ENCODE data around the gene CD28. TPM values are rescaled to one million over a fixed set of nuclear protein-coding genes. Genes with fewer than 3 reads are reported as not detected.
"Not testable (repeated sequence)": the region's sequence is repeated elsewhere in the genome, so short reads cannot be mapped to it uniquely, and the experiment has no call there.

CD28 gene
- polyA plus RNA-seq, 1 donor from 2014 or later, result not detected

DNA sequence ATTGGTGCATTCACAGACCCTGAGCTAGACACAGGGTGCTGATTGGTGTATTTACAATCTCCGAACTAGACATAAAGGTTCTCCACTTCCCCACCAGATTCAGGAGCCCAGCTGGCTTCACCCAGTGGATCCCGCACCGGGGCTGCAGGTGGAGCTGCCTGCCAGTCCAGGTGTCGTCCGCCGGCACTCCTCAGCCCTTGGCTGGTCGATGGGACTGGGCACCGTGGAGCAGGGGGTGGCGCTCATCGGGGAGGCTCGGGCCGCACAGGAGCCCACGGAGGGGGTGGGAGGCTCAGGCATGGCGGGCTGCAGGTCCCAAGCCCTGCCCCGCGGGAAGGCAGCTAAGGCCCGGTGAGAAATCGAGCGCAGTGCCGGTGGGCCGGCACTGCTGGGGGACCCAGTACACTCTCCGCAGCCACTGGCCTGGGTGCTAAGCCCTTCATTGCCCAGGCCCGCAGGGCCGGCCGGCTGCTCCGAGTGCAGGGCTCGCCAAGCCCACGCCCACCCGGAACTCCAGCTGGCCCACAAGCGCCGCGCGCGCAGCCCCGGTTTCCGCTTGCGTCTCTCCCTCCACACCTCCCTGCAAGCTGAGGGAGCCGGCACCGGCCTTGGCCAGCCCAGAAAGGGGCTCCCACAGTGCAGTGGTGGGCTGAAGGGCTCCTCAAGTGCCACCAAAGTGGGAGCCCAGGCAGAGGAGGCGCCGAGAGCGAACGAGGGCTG lies 79.1 kb downstream of the CD28 start:
- not testable (repeated sequence) for H3K79me2 ChIP-seq (replicated peaks; ENCODE audit: insufficient read depth, low read length); H3F3A ChIP-seq (ENCODE audit: insufficient read depth, low read length, poor library complexity, severe bottlenecking); H4K20me1 ChIP-seq (ENCODE audit: insufficient read depth); H3K9ac ChIP-seq (ENCODE audit: low read length); H3K9me3 ChIP-seq (ENCODE audit: low read length); H3K27me3 ChIP-seq (ENCODE audit: insufficient read depth, low read depth, low read length); H3K4me2 ChIP-seq (ENCODE audit: low read length); H3K36me3 ChIP-seq (ENCODE audit: insufficient read depth, low read length); H3K9me2 ChIP-seq (ENCODE audit: insufficient read depth, low read length); H3K27ac ChIP-seq (ENCODE audit: low read length); H2AFZ ChIP-seq (ENCODE audit: low read depth, low read length); H3K4me3 ChIP-seq (ENCODE audit: low read length)

DNA sequence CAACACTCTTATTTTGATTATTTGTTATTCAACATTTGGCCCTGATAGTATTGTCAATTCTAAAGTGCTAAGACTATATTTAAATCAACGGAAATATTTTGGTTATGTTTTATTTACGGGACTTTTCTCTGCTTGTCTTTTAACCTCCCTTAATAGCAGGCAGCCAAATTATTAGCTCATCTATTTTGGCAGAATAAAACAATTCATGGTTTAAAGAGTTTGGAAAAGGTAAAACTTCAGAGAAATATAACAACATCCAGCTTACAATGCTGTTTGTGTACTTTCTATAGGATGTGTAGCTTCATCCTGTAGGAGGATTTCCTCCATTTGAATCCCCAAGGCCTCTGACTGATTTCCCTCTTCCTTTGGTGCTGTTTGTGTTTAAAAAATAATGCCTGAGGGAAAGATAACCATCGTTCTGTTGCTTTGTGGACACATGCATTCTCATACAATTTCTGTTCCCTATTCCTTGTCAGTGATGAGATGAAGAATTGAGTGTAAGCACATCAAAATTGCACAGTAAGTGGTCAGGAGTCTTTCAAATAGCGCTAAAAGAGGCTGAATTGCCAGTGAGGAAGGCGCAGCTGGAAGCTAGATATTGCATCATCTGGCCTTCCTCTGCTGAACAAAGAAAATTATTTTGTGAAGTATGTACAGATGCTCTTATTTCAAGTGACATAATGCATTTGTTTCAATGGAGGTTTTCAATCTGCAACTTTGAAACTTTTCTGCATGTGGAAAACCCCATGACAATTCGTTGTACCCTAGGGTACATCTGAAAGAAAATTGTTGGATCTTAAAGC lies 80.3 kb downstream of the CD28 start:
- no peaks in the 10 kb centered on the region for H3F3A ChIP-seq (ENCODE audit: insufficient read depth, low read length, poor library complexity, severe bottlenecking)
- H3K27me3 ChIP-seq (ENCODE audit: insufficient read depth, low read depth, low read length), result no peaks in the 10 kb centered on the region
- H3K4me3 ChIP-seq (ENCODE audit: low read length), result no peak overlapping the region
- H3K4me2 ChIP-seq (ENCODE audit: low read length), result no peak overlapping the region
- no peaks in the 10 kb centered on the region for H3K36me3 ChIP-seq (ENCODE audit: insufficient read depth, low read length)
- peak overlapping the region; percentile 33 for H3K27ac ChIP-seq (ENCODE audit: low read length)
- H3K79me2 ChIP-seq (replicated peaks; ENCODE audit: insufficient read depth, low read length), result no peaks in the 10 kb centered on the region
- H3K9ac ChIP-seq (ENCODE audit: low read length), result no peak overlapping the region
- H3K9me3 ChIP-seq (ENCODE audit: low read length), result no peaks in the 10 kb centered on the region
- no peaks in the 10 kb centered on the region for H3K9me2 ChIP-seq (ENCODE audit: insufficient read depth, low read length)
- H2AFZ ChIP-seq (ENCODE audit: low read depth, low read length), result no peak overlapping the region
- TF ChIP-seq, protein P1, sequence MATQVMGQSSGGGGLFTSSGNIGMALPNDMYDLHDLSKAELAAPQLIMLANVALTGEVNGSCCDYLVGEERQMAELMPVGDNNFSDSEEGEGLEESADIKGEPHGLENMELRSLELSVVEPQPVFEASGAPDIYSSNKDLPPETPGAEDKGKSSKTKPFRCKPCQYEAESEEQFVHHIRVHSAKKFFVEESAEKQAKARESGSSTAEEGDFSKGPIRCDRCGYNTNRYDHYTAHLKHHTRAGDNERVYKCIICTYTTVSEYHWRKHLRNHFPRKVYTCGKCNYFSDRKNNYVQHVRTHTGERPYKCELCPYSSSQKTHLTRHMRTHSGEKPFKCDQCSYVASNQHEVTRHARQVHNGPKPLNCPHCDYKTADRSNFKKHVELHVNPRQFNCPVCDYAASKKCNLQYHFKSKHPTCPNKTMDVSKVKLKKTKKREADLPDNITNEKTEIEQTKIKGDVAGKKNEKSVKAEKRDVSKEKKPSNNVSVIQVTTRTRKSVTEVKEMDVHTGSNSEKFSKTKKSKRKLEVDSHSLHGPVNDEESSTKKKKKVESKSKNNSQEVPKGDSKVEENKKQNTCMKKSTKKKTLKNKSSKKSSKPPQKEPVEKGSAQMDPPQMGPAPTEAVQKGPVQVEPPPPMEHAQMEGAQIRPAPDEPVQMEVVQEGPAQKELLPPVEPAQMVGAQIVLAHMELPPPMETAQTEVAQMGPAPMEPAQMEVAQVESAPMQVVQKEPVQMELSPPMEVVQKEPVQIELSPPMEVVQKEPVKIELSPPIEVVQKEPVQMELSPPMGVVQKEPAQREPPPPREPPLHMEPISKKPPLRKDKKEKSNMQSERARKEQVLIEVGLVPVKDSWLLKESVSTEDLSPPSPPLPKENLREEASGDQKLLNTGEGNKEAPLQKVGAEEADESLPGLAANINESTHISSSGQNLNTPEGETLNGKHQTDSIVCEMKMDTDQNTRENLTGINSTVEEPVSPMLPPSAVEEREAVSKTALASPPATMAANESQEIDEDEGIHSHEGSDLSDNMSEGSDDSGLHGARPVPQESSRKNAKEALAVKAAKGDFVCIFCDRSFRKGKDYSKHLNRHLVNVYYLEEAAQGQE (IDR thresholded peaks at IDR 0.05; ENCODE audit: borderline replicate concordance), result peak; percentile 12
- TF ChIP-seq, protein P2, sequence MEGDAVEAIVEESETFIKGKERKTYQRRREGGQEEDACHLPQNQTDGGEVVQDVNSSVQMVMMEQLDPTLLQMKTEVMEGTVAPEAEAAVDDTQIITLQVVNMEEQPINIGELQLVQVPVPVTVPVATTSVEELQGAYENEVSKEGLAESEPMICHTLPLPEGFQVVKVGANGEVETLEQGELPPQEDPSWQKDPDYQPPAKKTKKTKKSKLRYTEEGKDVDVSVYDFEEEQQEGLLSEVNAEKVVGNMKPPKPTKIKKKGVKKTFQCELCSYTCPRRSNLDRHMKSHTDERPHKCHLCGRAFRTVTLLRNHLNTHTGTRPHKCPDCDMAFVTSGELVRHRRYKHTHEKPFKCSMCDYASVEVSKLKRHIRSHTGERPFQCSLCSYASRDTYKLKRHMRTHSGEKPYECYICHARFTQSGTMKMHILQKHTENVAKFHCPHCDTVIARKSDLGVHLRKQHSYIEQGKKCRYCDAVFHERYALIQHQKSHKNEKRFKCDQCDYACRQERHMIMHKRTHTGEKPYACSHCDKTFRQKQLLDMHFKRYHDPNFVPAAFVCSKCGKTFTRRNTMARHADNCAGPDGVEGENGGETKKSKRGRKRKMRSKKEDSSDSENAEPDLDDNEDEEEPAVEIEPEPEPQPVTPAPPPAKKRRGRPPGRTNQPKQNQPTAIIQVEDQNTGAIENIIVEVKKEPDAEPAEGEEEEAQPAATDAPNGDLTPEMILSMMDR (IDR thresholded peaks at IDR 0.05; ENCODE audit: poor library complexity, severe bottlenecking), result no peak
- TF ChIP-seq POLR2AphosphoS5 (IDR thresholded peaks at IDR 0.05) (peak; percentile 73), MXI1 (conservative IDR thresholded peaks at IDR 0.05; ENCODE audit: poor library complexity, severe bottlenecking) (no peak), RAD21 (conservative IDR thresholded peaks at IDR 0.05) (no peak), EZH2 (IDR thresholded peaks at IDR 0.05; ENCODE audit: borderline replicate concordance, insufficient read depth, low read length, poor library complexity, severe bottlenecking) (no peak), EP300 (conservative IDR thresholded peaks at IDR 0.05; ENCODE audit: poor library complexity, severe bottlenecking) (peak; percentile 58), SMC3 (conservative IDR thresholded peaks at IDR 0.05; ENCODE audit: poor library complexity) (no peak), TAF1 (IDR thresholded peaks at IDR 0.05; ENCODE audit: low read depth) (no peak)
- no peaks in the 10 kb centered on the region for H4K20me1 ChIP-seq (ENCODE audit: insufficient read depth)

All from neural cell (in vitro differentiated cells).